ENCODE results near the gene HLA-E. TPM values are rescaled to one million over a fixed set of nuclear protein-coding genes. Genes with fewer than 3 reads are reported as not detected.

HLA-E gene
- total and polyA plus RNA-seq, 2 donors (not counting 3 experiments of a cell fraction or from before 2014, with no cell fraction given), result 271 to 298 TPM

DNA sequence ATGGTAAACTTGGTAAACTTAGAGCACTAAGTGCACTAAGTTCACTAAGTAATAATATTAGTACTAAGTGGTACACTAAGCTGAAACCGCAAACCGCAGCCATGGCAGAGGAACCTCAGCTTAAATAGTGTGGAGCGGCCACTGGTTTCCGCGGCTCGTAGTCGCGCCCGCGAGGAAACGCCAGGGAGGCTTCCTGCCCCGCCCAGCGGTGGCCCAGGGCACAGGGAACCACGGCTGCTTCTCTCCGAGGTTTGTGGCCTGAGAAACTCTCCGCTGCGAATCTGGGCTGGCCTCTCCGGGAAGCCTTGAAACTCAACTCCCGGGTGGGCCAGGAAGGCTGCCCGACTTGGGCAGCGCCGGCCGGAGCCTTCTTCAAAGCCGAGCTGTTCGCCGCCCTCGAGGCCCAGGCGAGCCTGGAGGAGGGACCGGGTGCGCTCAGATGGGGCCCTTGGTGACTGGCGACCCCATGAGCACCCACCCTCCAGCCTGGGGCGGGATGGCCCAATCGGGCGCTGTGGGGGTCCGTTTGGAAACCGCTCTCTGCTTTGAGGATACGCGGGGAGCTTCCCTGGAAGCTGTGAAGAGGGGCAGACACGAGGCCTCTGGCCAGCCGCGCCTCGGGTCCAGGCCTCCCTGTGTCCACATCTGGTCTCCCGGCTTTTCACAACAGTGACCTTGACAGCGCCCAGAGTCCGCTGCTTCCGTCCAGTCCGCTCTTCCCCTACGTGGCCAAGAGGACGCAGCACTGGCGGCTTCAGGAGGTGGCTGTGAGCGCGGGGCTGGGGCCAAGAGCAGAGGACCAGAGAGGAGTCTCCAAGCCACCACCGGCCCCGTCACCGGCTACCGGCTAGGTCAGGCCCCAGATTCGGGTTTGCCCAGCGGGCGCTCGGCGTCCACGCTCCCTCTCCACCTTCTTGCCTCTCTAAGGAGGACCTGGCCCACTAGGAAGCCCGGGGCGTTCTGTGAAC is 25.4 kb upstream of the HLA-E start:
- no peaks in the 10 kb centered on the region for H3K36me3 ChIP-seq (ENCODE audit: control insufficient read depth in 2 of 2, extremely low read depth in 1 of 2, insufficient read depth in 2 of 2, low read length in 2 of 2)
- intact Hi-C loops (cut with micrococcal nuclease) (no loop called here), dilution Hi-C loops (cut with MboI; ENCODE audit: extremely low pct_ligation_motif_present, low sequenced_read_pairs) (no loop called here)
- BruUV-seq (replicated peaks), result no TSS peak
- CTCF ChIA-PET, result interaction anchor here (0.8 to 5.7 kb wide), 5 partner anchors 11 to 81 kb away, joined by 3 to 51 read pairs (median 5); no protein-coding TSS in a partner anchor
- POLR2A ChIA-PET, result no interaction called here
- TF ChIP-seq POLR2AphosphoS5 (IDR thresholded peaks at IDR 0.05; ENCODE audit: insufficient read depth, low read depth, low read length) (no peak), MYC (IDR thresholded peaks at IDR 0.05; ENCODE audit: low read depth, low read length) (no peak), POLR2A (IDR thresholded peaks at IDR 0.05; ENCODE audit: low read depth, low read length) (no peak), EZH2 (IDR thresholded peaks at IDR 0.05; ENCODE audit: borderline replicate concordance, low read depth, low read length, severe bottlenecking) (peak; percentile 83), GATA2 (IDR thresholded peaks at IDR 0.05; ENCODE audit: insufficient read depth, insufficient read length, low read depth, low read length) (no peak), FOS (IDR thresholded peaks at IDR 0.05; ENCODE audit: borderline replicate concordance, insufficient read depth, low read length) (no peak)
- TF ChIP-seq, protein P1, sequence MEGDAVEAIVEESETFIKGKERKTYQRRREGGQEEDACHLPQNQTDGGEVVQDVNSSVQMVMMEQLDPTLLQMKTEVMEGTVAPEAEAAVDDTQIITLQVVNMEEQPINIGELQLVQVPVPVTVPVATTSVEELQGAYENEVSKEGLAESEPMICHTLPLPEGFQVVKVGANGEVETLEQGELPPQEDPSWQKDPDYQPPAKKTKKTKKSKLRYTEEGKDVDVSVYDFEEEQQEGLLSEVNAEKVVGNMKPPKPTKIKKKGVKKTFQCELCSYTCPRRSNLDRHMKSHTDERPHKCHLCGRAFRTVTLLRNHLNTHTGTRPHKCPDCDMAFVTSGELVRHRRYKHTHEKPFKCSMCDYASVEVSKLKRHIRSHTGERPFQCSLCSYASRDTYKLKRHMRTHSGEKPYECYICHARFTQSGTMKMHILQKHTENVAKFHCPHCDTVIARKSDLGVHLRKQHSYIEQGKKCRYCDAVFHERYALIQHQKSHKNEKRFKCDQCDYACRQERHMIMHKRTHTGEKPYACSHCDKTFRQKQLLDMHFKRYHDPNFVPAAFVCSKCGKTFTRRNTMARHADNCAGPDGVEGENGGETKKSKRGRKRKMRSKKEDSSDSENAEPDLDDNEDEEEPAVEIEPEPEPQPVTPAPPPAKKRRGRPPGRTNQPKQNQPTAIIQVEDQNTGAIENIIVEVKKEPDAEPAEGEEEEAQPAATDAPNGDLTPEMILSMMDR (IDR thresholded peaks at IDR 0.05; ENCODE audit: extremely low read depth in 1 of 2, insufficient read depth in 1 of 2, low read depth in 1 of 2, low read length in 2 of 2), result no peak
- TF ChIP-seq, protein P2, sequence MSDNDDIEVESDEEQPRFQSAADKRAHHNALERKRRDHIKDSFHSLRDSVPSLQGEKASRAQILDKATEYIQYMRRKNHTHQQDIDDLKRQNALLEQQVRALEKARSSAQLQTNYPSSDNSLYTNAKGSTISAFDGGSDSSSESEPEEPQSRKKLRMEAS (IDR thresholded peaks at IDR 0.05; ENCODE audit: insufficient read depth, insufficient read length), result no peak
- no peaks in the 10 kb centered on the region for H3K9me3 ChIP-seq (replicated peaks; ENCODE audit: control insufficient read depth, insufficient read depth, low read length)
- no peak overlapping the region for H2AFZ ChIP-seq (ENCODE audit: low read depth, low read length)
- H3K9me1 ChIP-seq (replicated peaks; ENCODE audit: control insufficient read depth, extremely low read depth, insufficient read depth, low read length), result no peaks in the 10 kb centered on the region
- FAIRE-seq (no peak), DNase-seq (ENCODE audit: low read depth, low spot score) (no peak)
- no peak overlapping the region for H3K4me2 ChIP-seq (ENCODE audit: insufficient read depth, low read length)
- no peak overlapping the region for H3K4me3 ChIP-seq (replicated peaks in 1 of 3; ENCODE audit: insufficient read depth in 1 of 3, low read depth in 1 of 3, low read length in 3 of 3)
- peaks cover 79 to 92% of the 10 kb centered on the region in 2 experiments for H3K27me3 ChIP-seq (ENCODE audit: control insufficient read depth in 2 of 2, insufficient read depth in 2 of 2, low read length in 2 of 2)
- no peak overlapping the region for H3K27ac ChIP-seq (ENCODE audit: insufficient read depth, low read depth, low read length)
- H4K20me1 ChIP-seq (replicated peaks; ENCODE audit: control insufficient read depth, extremely low read depth, insufficient read depth, low read length), result no peaks in the 10 kb centered on the region
- H3K4me1 ChIP-seq (ENCODE audit: control insufficient read depth, extremely low read depth, insufficient read depth, low read length), result peaks cover 2% of the 10 kb centered on the region
- H3K9ac ChIP-seq (replicated peaks; ENCODE audit: extremely low read depth, insufficient read depth, low read length), result no peak overlapping the region
- no peaks in the 10 kb centered on the region for H3K79me2 ChIP-seq (ENCODE audit: control insufficient read depth, insufficient read depth, low read length)
